GM12891 (cell line): ENCODE data around the gene ANXA3.

ENCODE experiments used
- POLR2A ChIP-seq: IDR thresholded peaks from 2 replicates; pipeline ENCODE4 v1.6.1; 2011; ENCODE audit warnings: low read depth, low read length, control low read depth
- POLR2AphosphoS5 ChIP-seq: IDR thresholded peaks from 2 replicates; pipeline ENCODE4 v1.6.1; 2011; ENCODE audit warnings: low read depth, low read length, control low read depth

DNA sequence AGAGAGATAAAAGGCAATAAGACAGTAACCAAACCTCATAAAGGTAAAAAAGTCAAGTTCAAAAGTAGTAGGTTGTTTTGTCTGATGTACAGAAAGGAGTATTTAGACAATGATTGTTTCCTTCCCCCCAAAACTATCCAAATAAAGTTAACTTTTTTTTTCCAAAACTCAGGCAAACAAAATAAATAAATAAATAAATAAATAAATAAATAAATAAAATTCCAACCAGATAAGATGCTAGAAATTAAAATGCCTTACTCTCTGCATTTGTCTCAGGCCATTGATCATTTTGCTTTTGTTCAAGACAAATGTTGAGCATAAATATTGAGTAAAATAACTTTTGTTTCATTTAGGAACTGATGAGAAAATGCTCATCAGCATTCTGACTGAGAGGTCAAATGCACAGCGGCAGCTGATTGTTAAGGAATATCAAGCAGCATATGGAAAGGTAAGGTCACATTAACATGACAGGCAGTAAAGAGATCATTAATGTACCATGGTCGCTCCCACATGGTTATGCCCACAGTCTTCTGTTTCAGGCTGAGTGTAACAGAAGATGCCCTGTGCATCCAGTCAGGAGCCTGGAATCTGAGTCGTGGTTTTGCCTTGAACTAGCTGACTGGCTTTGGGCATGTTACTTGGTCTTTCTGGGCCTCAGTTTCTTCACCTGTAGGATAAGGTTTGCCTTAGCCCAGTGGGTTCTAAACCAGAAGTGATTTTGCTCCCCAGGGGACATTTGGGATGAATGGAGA lies 27.3 kb downstream of the ANXA3 start:
- no peak for TF ChIP-seq POLR2AphosphoS5
- no peak for TF ChIP-seq POLR2A
